ENCODE measurements around the gene AP2A2. TPM values are rescaled to one million over a fixed set of nuclear protein-coding genes. Genes with fewer than 3 reads are reported as not detected.

AP2A2 gene
- total RNA-seq, 2 donors from 2014 or later: 79.4 to 97.7 TPM

DNA sequence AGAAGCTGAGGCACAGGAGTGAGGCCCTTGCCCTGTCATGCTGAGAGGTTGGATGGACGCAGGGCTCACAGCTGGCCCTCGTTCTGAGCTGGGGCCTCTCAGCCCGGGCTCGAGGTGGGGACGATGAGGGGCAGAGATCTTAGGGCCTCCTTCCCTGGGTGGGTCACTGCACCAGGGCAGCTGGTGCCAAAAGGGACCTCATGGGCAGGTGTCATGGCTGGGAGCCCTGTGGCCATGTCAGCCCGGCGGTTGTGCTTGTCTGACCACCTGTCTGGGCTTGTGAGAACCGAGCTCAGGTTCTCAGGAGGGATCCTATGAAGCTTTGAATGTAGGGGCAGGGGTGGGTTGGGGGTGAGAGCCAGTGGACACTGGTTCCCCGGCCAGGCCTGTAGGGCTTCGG is 112.7 kb downstream of the AP2A2 start:
- Histone ChIP-seq H3K36me3 (ENCODE audit: control insufficient read depth, insufficient read depth, low read length) (no peaks in the 10 kb centered on the region), H3K27ac (ENCODE audit: low read depth, low read length) (no peak overlapping the region), H3K27me3 (ENCODE audit: control insufficient read depth, insufficient read depth, low read length, poor library complexity, severe bottlenecking) (no peaks in the 10 kb centered on the region), H3K9me3 (ENCODE audit: control insufficient read depth, low read length) (no peaks in the 10 kb centered on the region), H3K9ac (ENCODE audit: extremely low read depth, low read length, poor library complexity, severe bottlenecking) (no peak overlapping the region), H3K4me1 (ENCODE audit: control insufficient read depth, insufficient read depth, low read length) (no peaks in the 10 kb centered on the region), H3K4me3 (ENCODE audit: low read length) (no peak overlapping the region)
- Mint-ChIP-seq H3K4me3 (no peak overlapping the region), H3K27ac (no peak overlapping the region), H3K36me3 (ENCODE audit: low read depth) (no peaks in the 10 kb centered on the region), H3K4me1 (no peaks in the 10 kb centered on the region), H3K27me3 (ENCODE audit: insufficient read depth) (no peaks in the 10 kb centered on the region), H3K9me3 (no peaks in the 10 kb centered on the region)
- TF ChIP-seq CTCF (conservative IDR thresholded peaks at IDR 0.05): no peak
- no peak for DNase-seq
- WGBS, 2 experiments (ENCODE audit: insufficient coverage in 1 of 2, insufficient read length in 1 of 2): 95 to 97% methylated on average over 6 to 10 of the region's 10 CpGs

- no peak overlapping the region for H3K27ac Mint-ChIP-seq
- WGBS, 2 experiments (ENCODE audit: insufficient coverage in 1 of 2, insufficient read length in 1 of 2): 94 to 97% methylated on average over 5 to 12 of the region's 12 CpGs
- H3K9me3 Mint-ChIP-seq: no peaks in the 10 kb centered on the region
- H3K9ac ChIP-seq (ENCODE audit: extremely low read depth, low read length, poor library complexity, severe bottlenecking): no peak overlapping the region
- TF ChIP-seq CTCF (conservative IDR thresholded peaks at IDR 0.05): no peak
- no peaks in the 10 kb centered on the region for H3K36me3 Mint-ChIP-seq (ENCODE audit: low read depth)
- H3K4me3 ChIP-seq (ENCODE audit: low read length): no peak overlapping the region
- H3K4me1 Mint-ChIP-seq: no peaks in the 10 kb centered on the region
- no peaks in the 10 kb centered on the region for H3K27me3 Mint-ChIP-seq (ENCODE audit: insufficient read depth)
- no peaks in the 10 kb centered on the region for H3K27me3 ChIP-seq (ENCODE audit: control insufficient read depth, insufficient read depth, low read length, poor library complexity, severe bottlenecking)
- H3K27ac ChIP-seq (ENCODE audit: low read depth, low read length): no peak overlapping the region
- no peaks in the 10 kb centered on the region for H3K9me3 ChIP-seq (ENCODE audit: control insufficient read depth, low read length)
- H3K36me3 ChIP-seq (ENCODE audit: control insufficient read depth, insufficient read depth, low read length): no peaks in the 10 kb centered on the region
- DNase-seq: no peak
- H3K4me3 Mint-ChIP-seq: no peak overlapping the region
- H3K4me1 ChIP-seq (ENCODE audit: control insufficient read depth, insufficient read depth, low read length): no peaks in the 10 kb centered on the region
Observed at GRCh38 chr11:1038921-1039320, 113.3 kb downstream of the AP2A2 start.

DNA sequence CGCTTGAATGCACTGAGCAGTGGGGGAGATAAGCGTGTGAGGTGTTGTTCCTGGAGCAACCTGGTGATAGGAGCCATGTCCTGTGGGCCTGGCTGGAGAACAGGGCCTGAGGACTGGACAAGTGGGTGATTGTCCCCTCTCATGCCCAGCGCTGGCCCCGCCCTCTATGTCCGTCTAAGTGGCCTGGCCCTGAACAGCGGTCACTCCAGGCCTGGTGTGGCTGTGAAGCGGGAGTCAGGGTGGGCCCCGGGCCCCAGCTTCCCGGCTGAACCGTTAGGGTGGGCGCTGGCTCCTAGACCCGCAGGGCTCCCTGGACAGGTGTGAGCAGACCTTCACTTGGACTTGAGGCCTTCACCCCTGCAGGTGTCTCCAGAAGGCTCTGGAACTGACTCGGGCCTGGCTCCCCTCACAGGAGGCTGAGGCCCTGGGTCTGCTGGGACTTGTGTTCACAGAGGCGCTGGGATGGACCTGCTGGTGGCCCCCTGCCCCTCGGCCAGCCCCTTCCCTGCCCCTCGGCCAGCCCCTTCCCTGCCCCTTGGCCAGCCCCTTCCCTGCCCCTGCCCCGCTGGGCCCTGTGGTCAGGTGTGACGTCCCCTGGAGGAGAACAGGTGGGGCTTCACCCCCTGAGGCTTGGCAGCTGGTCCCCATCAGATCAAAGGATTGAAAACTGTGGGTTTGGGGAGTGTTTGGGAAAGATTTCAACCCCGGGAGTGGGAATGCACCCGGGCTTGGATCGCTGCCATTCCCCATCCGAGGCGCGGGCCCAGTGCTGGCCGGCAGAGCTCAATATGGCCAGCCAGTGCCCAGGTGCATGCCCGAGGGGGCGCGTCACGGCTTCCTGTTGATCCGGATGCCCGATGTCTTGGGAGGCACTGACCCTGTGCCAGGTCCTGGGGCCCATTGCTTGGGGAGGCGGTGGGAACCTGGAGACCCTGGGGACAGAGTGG is 114.1 kb downstream of the AP2A2 start:
- Mint-ChIP-seq H3K27me3 (ENCODE audit: insufficient read depth) (no peaks in the 10 kb centered on the region), H3K27ac (no peak overlapping the region), H3K36me3 (ENCODE audit: low read depth) (no peaks in the 10 kb centered on the region), H3K9me3 (no peaks in the 10 kb centered on the region), H3K4me1 (no peaks in the 10 kb centered on the region), H3K4me3 (no peak overlapping the region)
- Histone ChIP-seq H3K27me3 (ENCODE audit: control insufficient read depth, insufficient read depth, low read length, poor library complexity, severe bottlenecking) (no peaks in the 10 kb centered on the region), H3K27ac (ENCODE audit: low read depth, low read length) (no peak overlapping the region), H3K9ac (ENCODE audit: extremely low read depth, low read length, poor library complexity, severe bottlenecking) (no peak overlapping the region), H3K4me3 (ENCODE audit: low read length) (no peak overlapping the region), H3K9me3 (ENCODE audit: control insufficient read depth, low read length) (peaks cover 2% of the 10 kb centered on the region), H3K36me3 (ENCODE audit: control insufficient read depth, insufficient read depth, low read length) (no peaks in the 10 kb centered on the region), H3K4me1 (ENCODE audit: control insufficient read depth, insufficient read depth, low read length) (no peaks in the 10 kb centered on the region)
- no peak for TF ChIP-seq CTCF (conservative IDR thresholded peaks at IDR 0.05)
- 89 to 93% methylated on average over 16 to 32 of the region's 32 CpGs for WGBS, 2 experiments (ENCODE audit: insufficient coverage in 1 of 2, insufficient read length in 1 of 2)
- DNase-seq: no peak
